IMR-90 (cell line): Measurements from ENCODE around the gene LRRC4.

Source experiments
- BHLHE40 ChIP-seq: fragments of 150-350 bp; IDR thresholded peaks from 2 replicates; pipeline ENCODE4 v1.6.1; 2016; ENCODE audit warnings: mild to moderate bottlenecking, low read depth, low read length
- TF ChIP-seq, protein P1 (sequence below): conservative IDR thresholded peaks from 2 replicates; pipeline ENCODE4 v1.5.1; 2012; ENCODE audit warnings: mild to moderate bottlenecking, low read depth, low read length, improper control_type of control experiment
- TF ChIP-seq, protein P2 (sequence below): fragments of 150-350 bp; IDR thresholded peaks from 2 replicates; pipeline ENCODE4 v1.6.1; 2017; ENCODE audit warnings: mild to moderate bottlenecking, antibody characterized with exemption, low read length, low read depth

DNA sequence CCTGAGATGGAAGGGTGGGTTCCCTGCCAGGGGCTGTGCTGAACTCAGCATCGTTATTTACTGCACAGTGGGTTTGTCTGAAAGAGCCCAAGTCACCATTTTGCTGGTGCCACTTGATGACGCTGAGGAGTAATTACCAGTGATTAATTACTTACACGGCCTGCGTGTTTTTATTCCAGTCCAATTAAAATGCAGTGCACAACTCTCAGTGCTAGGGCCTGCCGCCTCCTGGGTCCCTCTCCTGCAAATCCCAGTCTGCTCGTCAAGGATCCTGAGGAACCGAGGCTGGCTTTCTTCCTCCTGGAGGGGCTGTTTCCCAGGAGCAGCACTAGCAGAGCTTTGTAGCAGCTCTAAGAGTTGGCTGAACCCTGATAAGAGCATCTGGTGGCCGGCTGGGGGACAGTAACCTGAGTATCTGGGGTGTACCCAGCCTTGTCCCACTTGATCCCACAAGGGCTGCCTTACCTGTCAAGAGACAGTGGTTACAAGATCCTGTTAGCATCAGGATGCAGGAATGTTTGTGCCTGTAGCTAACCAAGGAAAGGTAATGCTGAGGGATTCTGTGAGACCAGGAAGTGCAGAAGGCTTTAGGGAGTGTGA lies 45.1 kb upstream of the LRRC4 start:
- TF ChIP-seq, protein P1, sequence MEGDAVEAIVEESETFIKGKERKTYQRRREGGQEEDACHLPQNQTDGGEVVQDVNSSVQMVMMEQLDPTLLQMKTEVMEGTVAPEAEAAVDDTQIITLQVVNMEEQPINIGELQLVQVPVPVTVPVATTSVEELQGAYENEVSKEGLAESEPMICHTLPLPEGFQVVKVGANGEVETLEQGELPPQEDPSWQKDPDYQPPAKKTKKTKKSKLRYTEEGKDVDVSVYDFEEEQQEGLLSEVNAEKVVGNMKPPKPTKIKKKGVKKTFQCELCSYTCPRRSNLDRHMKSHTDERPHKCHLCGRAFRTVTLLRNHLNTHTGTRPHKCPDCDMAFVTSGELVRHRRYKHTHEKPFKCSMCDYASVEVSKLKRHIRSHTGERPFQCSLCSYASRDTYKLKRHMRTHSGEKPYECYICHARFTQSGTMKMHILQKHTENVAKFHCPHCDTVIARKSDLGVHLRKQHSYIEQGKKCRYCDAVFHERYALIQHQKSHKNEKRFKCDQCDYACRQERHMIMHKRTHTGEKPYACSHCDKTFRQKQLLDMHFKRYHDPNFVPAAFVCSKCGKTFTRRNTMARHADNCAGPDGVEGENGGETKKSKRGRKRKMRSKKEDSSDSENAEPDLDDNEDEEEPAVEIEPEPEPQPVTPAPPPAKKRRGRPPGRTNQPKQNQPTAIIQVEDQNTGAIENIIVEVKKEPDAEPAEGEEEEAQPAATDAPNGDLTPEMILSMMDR, result no peak
- no peak for TF ChIP-seq BHLHE40
- TF ChIP-seq, protein P2, sequence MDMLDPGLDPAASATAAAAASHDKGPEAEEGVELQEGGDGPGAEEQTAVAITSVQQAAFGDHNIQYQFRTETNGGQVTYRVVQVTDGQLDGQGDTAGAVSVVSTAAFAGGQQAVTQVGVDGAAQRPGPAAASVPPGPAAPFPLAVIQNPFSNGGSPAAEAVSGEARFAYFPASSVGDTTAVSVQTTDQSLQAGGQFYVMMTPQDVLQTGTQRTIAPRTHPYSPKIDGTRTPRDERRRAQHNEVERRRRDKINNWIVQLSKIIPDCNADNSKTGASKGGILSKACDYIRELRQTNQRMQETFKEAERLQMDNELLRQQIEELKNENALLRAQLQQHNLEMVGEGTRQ, result no peak
